ENCODE data around the gene C14orf180.

DNA sequence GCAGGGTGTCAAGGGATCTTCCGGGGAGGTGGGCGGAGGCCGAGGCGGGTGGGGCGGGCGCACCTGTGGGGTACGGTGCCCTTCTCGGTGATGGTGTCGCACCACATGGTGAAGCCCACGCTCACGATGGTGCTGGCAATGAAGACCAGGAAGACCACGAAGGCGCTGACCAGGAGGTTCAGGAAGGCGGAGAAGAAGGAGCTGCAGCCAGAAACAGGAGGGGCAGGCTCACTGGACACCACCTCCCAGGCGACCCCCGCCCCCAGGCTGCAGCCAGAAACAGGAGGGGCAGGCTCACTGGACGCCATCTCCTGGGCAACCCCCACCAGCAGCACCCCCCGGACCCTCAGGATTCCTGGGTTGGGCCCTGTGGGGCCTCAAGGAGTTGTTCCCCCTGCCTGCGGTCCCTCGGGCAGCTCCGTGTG lies 17.4 kb downstream of the C14orf180 start:
- TF ChIP-seq GATA2 (IDR thresholded peaks at IDR 0.05; ENCODE audit: low read depth, low read length) (no peak), GATA3 (IDR thresholded peaks at IDR 0.05; ENCODE audit: low read depth, low read length) (no peak)

Measured in SH-SY5Y (cell line).